Stimulated activated CD4-positive, alpha-beta T cell treated with anti-CD3 and anti-CD28 coated beads, Interleukin-12 subunit alpha, Interleukin-12 subunit beta, amount 100 ng/mL, for 24 hours (primary cell): ENCODE data around the gene USP9X.
"Not testable (repeated sequence)": the region's sequence is repeated elsewhere in the genome, so short reads cannot be mapped to it uniquely, and the experiment has no call there.

Experiments
- DNase-seq, 2 experiments: peaks; one replicate each; pipeline ENCODE4 v3.0.0-alpha.2; 2020; ENCODE audit warnings: low read depth in 2 of 2

Gene USP9X

DNA sequence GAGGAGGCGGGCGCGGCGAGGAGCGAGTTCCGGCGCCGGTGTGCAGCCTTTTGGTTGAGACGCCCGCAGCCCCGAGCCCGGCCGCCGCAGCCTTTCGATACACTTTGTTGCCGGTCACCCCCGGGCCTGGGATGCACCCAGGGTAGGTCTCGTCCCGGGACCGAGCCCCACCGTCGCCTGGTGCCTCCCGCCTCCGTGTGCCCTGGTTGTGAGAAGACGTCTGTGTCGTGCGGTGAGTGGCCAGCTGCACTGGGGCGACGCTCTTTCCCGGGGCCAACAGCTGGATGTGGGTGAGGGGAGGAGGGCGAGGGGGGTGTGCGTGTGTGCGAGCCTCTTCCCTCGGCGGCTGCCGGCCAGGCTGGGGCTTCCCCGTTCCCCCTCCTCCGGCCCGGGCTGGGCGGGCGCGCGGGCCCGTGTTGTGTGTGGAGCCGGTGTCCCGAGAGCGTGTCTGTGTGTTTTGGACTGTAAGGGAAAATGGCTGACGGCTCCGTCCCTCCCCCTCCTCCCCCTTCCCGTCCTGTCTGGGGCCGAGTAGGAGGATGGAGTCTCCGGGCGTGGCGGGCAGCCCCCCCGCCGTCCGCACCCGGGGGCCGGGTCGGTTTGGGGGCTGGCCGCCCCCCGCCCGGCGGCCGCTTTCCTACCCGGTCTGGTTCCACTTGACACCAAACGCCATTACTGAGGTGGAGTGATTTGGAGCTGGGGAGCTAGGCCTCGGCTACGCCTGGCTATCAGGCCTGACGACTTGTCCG is 807 bp downstream of the USP9X start:
- DNase-seq, result peak in 1 of 2 experiments; percentile 21

DNA sequence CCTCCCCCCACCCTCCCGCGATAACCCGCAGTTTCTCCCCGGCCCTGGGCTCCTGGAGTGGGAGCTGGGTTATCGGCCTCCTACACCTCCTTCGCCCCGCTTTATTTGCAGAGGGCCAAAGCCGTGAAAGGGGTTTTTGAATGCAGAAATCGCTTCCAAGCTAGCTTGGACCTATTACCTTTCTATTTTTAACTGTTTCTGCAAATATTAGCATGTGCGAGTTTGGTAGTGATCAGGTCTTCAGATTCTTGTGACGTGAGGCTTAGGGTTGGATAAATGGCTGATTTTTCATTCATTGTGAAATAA is 1.3 kb downstream of the USP9X start:
- DNase-seq, result peak in 1 of 2 experiments; percentile 26

DNA sequence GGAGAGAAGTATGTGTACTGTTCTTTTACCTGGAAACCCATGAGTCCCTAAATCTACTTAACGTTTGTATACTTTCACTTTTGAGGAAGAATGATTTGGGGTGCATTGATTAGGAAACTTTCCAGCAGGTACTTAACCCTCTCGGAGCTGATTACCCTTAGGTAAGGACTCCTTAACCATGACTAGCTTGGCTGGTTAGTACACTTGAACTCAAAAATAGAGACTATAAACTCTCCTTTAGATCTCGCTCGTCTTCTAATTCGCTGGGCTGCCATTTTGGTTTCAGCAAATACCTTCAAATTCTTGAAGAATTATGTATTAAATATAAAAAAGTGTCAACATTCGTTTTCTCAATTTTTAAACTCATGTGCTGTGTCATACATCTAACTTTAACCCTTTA is 2.0 kb downstream of the USP9X start:
- DNase-seq, result no peak

DNA sequence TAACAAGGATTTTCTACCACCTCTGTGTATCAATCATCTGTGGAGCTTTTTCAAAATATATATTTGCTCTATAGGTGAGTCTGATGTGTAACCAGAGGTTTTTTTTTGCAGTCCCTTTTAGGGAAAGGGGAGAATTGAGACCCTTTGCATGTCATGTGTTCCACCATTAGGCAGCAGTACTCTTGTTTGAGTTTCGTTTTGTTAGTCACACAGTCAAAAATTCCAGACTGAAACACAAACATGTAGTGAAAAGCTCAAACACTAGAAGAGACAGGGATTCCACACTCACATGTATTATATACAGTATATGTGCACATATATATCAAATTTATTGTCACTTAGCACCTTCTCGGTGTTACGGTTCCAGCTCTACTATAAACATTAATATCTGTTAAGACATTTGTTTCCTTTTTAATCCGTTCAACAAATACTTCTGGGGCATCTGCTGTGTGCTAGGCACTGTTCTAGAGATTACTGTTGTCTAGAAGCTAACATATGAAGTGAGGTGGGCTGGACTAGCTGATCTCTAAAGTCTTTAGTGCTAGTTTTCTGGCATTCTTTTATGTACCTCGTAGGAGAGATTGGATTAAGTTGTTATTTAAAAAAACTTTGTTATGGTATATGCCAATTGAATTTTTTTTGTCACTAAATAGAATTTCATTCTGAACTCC is 5.5 kb downstream of the USP9X start:
- DNase-seq, result no peak

DNA sequence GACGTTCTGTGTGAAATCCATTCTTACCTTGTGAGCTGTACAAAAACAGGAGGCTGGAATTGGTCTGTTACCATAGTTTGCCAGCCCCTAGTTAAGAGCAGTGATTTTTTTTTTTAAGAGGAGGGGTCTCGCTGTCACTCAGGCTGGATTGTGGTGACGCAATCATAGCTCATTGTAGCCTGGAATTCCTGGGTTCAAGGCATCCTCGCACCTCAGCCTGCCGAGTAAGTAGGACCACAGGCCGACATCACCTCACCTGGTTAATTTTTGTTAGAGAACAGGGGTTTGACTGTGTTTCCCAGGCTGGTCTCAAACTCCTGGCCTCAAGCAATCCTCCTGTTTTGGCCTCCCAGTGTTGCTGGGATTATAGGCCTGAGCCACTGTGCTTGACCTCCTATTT is 7.5 kb downstream of the USP9X start:
- DNase-seq, result no peak

DNA sequence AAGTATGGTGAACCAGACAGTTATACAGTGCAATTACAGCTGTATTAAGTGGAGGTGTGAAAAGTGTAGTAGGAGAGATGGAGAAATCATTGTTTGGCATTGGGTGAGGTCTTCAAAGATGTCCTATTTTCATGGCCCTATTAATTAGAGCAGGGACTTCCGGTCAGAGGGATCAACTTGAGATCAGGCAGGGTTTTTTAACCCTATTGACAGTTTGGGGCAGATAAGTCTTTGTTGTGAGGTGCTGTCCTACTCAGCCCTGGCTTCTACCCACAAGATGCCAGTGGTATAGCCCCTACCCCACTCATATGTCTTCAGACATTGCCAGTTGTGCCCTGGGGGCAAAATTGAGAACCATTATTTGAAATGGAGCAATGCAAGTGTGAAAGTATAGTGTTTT is 9.9 kb downstream of the USP9X start:
- no peak for DNase-seq

DNA sequence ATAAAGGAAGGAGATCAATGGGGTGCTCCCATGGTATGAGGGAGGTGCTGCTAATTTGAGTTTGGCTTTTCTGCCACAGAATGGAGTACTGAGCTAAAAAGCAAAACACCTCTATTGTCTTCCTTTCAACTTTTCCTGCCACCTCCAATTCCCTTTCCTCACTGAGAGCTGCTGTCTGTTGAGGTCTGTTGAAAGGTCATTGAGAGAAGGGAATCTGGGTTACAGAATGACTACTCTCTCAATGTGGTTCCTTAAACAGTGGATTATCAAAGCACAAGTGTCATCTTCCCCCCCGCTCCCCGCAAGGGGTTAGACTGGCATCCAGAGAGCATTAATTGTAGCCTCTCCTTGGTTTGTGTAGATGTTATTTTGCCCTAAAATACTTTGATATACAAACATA is 10.7 kb downstream of the USP9X start:
- no peak for DNase-seq

DNA sequence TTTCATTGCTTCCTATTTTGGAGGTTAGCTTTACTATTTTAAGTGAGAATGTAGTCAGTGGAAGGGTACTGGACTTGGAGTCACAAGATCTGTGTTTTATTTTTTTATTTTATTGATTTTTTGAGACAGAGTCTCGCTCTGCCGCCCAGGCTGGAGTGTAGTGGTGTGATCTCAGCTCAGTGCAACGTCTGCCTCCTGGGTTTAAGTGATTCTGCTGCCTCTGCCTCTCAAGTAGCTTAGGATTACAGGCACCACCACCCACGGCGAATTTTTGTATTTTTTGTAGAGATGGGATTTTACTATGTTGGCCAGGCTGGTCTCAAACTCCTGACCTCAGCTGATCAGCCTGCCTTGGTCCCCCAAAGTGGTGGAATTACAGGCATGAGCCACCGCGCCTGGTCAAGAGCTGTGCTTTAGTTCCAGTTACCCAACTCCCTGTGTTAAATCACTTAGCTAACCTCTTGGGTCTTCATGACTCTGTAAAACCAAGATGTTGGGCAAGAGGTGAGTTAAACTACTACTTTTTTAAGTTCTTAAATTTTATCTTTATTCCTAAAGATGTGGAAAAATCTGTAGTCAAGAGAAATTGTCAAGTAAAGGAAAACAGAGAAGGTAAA is 11.2 kb downstream of the USP9X start:
- DNase-seq, result no peak

DNA sequence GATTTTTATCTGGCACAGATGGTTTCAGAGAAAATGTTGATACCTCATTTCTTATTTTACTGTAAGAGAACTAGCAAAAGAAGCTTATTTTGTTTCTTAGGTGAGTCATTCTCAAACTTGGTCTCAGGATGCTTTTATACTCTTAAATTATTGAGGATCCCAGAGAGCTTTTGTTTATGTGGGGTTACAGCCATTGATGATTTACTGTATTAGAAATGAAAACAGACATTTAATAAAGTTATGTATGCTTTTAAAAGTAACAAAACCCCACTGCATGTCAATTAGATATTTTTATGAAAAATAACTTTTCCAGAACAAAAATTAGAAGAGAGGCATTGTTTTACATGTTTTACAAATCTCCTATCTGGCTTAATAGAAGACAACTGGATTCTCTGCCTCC is 12.1 kb downstream of the USP9X start:
- no peak for DNase-seq

DNA sequence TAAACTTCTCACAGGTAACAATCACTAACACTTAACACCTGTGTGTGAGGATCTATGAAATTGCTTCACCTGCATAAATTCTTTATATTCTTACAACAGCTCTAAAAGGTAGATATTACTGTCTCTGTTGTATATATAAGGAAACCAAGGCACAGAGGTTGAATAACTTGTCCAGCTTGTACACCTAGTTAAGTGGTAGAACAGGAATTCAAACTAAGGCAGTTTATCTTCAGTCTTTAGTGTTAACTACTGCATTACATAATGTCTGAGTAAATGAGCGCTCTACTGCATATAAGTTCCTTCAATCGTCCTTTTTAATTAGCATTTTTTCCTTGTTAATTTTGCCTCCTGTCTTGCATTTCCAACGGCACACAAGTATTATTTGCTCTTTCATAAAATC is 15.0 kb downstream of the USP9X start:
- DNase-seq, result no peak

DNA sequence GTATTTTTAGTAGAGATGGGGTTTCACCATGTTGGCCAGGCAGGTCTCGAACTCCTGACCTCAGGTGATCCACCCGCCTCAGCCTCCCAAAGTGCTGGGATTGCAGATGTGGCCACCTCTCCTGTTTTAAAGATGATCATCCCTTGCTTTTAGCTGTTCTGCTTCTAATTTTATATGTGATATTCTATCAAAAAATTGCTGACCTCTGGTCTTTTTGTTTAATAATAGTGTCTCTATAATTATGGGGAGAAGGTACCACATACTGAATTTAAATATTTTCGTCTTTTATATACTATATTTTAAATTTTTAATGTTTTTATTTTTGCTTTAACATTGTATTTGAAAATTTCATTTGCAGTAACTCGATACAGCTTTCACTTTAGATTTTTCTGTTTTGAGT is 15.6 kb downstream of the USP9X start:
- DNase-seq, result no peak

DNA sequence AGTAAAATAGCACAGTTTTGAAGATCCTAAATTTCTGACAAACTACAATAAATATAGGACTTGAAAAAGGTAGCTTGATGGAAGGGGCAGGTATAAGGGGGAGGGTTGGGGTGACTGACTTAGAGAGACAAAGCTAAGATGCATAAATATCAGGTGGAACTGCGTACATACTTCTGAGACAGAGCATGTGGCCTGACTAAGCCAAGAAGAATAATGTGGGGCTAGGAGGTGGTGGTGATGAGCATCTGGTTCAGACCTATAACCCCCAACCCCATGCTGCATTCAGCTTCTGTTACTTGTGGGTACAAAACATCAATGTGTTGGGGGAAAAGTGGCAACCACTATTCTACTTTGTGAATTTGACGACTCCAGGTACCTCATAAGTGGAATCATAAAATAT is 19.8 kb downstream of the USP9X start:
- no peak for DNase-seq

DNA sequence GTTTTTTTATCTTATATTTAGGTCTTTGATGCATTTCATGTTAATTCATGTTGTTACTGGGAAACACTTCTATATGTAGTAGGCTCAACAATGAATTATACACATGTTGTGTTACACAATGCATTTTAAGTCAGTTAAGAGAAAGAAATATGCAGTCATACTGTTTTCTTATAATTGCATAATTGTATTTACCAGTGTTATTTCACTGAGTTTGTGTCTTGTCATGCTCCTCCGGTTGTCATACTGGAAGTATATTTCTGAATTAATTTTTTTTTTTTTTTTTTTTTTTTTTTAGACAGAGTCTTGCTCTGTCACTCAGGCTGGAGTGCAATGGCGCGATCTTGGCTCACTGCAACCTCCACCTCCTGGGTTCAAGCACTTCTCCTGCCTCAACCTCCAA is 21.0 kb downstream of the USP9X start:
- not testable (repeated sequence) for DNase-seq

DNA sequence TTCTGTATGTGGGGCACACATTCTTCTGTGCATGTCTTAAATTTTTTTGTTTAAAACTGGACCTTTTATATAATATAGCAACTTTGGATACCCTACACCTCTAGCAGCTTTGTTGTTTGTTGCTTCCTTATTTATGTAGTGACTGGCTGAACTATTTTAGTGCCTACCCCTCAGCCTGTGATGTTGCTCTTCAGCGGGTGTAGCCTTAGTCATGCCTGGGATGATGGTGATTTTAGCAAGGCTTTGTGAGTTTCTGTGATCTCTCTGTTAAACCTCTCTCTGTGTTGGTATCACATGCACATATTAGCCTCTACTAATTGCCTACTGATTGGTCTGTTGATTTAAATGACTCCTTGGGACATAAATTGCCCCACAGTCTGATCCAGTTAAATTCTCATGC is 22.8 kb downstream of the USP9X start:
- no peak for DNase-seq

DNA sequence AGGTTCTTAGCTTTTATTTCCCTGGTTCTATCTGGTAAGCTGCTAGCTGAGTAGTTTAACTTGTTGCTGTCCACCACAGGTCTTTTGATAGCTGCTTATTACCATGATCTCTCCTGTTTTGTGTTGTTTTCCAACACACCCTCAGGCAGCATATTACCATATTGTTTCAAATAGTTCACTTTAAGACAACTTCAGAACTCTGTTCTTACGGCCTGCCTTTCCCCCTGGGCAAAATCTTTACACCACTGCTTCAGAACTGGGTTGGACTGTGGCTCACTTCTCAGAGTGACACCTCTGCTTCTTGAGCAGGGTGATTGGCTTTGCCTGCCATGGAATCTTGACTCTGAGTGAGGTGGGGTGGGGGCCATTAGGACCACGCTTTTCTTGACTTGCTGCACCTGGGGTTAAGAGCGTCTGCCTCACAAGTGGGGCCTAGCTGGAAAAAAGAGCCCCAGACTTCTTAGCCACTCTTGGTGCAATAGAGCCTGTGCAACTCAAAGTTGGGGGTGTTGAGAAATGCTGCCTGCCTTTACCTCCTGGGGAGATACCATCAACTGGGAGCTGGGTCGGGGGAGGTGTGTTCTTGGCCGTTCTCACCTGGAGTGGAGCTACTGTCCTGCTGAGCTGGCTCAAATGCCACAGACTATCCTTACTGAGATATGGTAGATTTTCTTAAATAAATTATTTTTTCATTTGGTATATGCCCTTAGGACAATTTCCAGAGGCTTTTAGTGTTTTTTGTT is 23.4 kb downstream of the USP9X start:
- no peak for DNase-seq

DNA sequence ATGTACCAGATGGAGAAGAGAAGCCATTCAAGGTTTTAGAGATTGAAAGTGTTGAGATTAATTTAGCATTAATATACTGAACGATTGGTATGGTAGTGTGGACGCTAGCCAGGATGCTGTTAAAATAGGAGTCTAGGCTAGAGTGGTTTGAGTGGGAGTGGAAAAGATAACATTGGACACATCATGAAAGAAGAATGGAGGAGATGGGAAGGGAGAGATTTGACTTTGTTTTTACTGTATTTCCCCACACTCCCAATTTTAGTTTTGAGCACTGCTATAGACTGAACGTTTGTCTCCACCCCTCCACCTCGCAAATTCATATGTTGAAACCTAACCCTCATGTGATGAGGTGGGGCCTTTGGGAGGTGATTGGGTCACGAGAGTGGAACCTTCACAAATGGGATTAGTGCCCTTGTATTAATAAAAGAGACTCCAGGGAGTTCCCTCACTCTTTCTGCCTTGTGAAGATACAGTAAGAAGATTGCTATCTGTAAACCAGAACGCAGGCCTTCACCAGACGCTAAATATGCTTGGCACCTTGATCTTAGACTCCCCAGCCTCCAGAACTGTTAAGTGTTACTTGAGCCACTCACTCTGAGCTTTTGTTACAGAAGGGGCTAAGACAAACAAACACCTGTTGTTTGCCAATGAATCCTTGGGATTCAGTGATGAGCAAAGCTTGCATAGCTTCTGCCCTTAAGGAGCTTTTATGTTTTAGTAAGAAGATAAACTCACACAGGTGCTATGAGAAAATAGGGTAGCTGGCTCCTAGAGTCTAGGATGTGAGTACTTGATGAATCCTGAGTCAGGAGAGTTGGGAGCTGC is 25.8 kb downstream of the USP9X start:
- no peak for DNase-seq

DNA sequence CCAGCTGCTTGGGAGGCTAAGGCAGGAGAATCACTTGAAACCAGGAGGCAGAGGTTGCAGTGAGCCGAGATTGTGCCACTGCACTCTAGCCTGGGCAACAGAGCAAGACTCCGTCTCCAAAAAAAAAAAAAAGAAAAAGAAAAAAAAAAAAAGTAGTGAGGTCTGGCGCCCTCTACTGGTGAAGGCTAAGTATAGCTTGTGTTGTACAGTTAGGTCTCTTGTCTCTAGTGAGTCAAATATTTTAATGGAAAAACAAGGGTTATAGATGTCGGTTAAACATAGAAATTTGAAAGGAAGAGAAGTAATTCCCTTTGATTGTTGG is 29.8 kb downstream of the USP9X start:
- DNase-seq, result not testable (repeated sequence)

DNA sequence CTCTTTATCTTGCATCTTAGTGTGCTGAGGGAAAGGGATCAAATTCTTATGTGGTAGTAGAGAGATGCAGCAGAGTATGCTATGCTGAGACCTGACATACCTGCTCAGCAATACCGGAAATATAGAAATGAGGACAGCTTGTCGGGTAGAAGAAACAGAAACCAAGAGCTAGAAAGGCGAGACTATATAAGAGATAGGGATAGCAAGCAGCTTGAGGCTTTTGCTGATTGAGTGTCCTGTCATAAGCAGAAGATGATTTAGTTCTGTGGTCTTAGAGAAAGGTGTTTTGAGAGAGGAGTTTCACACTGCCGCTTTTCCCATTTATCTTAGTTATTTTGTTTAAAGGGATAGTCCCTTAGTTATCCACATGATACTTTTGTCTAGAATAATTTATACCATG is 31.7 kb downstream of the USP9X start:
- DNase-seq, result no peak

DNA sequence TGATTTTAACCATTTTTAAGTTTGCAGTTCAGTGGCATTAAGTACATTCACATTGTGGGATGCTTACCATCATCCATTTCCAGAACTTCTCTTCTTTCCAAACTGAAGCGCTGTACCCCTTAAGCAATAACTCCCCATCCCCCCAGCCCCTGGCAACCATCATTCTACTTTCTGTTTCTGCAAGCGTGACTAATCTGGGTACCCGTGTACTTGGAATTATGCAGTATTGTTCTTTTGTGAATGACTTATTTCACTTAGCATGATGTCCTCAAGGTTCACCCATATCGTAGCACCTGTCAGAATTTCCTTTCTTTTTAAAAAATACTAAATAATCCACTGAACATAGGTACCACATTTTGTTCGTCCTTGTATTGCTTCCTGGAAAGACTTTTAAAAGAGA is 32.9 kb downstream of the USP9X start:
- DNase-seq, result peak in 1 of 2 experiments; percentile 26

DNA sequence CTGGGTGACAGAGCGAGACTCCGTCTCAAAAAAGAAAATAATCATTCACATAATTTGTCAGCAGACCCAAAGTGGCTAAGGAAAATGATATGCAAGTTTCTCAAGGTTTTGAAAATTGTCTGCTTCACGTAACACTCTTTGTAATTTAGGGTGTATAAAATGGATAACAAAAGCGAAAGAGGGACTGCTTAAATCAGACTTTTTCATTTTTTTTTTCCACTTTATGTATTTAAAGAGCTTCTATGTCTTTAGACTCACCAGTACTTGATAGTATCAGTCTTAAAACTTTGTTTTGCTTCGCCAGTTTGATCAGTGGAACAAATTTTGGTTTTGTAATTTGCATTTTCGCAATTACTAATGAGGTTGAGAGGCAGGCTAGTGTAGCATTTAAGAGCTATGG is 34.6 kb downstream of the USP9X start:
- no peak for DNase-seq

DNA sequence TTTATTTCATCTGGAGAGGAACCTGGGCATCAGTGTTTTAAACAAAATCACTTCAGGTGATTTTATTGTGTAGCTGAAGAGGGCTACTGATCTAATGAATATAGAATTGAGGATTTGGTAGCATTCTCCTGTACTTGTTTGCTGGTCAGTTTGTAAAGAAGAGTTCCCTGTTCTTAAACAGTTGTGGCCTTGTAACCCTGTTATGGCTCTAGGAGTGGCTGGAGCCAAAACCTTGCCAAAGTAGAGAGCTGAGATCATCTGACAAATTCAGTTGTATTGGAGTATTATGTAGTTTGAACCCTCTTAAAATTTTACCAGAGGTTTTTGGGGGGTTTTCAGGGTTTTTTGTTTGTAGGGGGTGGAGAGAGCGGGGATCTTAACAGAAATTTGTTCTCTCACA is 36.5 kb downstream of the USP9X start:
- no peak for DNase-seq

DNA sequence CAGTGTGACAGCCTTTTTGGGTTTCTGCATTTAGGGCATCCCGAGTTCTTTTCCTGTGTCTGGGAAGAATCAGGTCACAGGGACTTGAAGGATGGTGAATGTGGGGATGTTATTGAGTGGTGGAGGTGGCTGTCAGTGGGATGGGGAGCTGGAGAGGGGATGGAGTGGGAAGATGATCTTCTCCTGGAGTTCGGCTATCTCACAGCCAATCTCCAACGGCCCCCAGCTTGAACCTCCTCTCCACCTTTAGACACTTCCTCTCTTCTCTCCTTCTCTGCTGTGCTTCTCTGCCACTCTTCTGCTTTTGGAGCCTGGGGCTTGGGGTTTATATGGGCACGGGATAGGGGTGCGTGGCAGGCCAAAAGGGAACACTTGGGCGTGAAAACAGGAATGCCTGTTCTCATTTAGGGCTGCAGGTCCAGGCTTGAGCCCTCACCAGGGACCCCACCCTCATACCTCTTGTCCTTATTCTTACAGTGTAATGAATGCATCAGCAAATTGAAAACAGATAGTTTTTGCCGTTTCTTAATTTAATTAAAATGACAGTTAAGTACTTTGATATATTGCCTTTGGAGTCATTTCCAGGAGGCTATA is 37.5 kb downstream of the USP9X start:
- no peak for DNase-seq
